RWPE1 (cell line): ENCODE data around the gene IRX4.

Experiments used
- CTCF ChIA-PET: fragments of 350-600 bp; sonication (Branson Sonifier 250); formaldehyde crosslinking; extraction: SDS; loops from one replicate; lab custom pipeline; 2021; lab: Yijun Ruan, JAX
- POLR2A ChIA-PET: fragments of 400-600 bp; formaldehyde crosslinking; extraction: SDS; loops from one replicate; lab custom pipeline; 2020; ENCODE audit warnings: antibody characterized with exemption; ENCODE audit not compliant: low non-redundant PET; lab: Yijun Ruan, JAX
- DNase-seq: peaks from one replicate; pipeline ENCODE4 v3.0.0; 2012; ENCODE audit warnings: low spot score
- H3K27ac ChIP-seq: fragments of 450-650 bp; 2 replicates; pipeline ENCODE4 v1.5.1; 2017
- TF ChIP-seq, protein P1 (sequence below): fragments of 450-650 bp; conservative IDR thresholded peaks from 2 replicates; pipeline ENCODE4 v1.5.1; 2017; ENCODE audit warnings: low read depth, mild to moderate bottlenecking

Gene IRX4

GRCh38 chr5:1919750-1920149 is 37.0 kb upstream of the IRX4 start:
- ChIA-PET POLR2A (no interaction called here), CTCF (interaction anchor here (0.6 to 0.7 kb wide), 2 partner anchors 19 to 54 kb away, joined by 3 read pairs; no protein-coding TSS in a partner anchor)
- no peak for DNase-seq
- TF ChIP-seq, protein P1, sequence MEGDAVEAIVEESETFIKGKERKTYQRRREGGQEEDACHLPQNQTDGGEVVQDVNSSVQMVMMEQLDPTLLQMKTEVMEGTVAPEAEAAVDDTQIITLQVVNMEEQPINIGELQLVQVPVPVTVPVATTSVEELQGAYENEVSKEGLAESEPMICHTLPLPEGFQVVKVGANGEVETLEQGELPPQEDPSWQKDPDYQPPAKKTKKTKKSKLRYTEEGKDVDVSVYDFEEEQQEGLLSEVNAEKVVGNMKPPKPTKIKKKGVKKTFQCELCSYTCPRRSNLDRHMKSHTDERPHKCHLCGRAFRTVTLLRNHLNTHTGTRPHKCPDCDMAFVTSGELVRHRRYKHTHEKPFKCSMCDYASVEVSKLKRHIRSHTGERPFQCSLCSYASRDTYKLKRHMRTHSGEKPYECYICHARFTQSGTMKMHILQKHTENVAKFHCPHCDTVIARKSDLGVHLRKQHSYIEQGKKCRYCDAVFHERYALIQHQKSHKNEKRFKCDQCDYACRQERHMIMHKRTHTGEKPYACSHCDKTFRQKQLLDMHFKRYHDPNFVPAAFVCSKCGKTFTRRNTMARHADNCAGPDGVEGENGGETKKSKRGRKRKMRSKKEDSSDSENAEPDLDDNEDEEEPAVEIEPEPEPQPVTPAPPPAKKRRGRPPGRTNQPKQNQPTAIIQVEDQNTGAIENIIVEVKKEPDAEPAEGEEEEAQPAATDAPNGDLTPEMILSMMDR, result no peak
- no peak overlapping the region for H3K27ac ChIP-seq

GRCh38 chr5:1919209-1919566 is 36.5 kb upstream of the IRX4 start:
- TF ChIP-seq, protein P1, result no peak
- CTCF ChIA-PET, result interaction anchor here (0.6 to 0.7 kb wide), 2 partner anchors 19 to 54 kb away, joined by 3 read pairs; no protein-coding TSS in a partner anchor
- POLR2A ChIA-PET, result no interaction called here
- DNase-seq, result no peak
- no peak overlapping the region for H3K27ac ChIP-seq

- TF ChIP-seq, protein P1, result no peak
- no peak for DNase-seq
- CTCF ChIA-PET, result no interaction called here
- no peak overlapping the region for H3K27ac ChIP-seq
- POLR2A ChIA-PET, result no interaction called here
These were observed 35.9 kb upstream of the IRX4 start for GRCh38 chr5:1918488-1919208.

- no peak overlapping the region for H3K27ac ChIP-seq
- POLR2A ChIA-PET, result no interaction called here
- TF ChIP-seq, protein P1, result no peak
- DNase-seq, result no peak
- CTCF ChIA-PET, result interaction anchor here (1.0 kb wide), 1 partner anchor 10 kb away, joined by 3 read pairs; no protein-coding TSS in a partner anchor
These were observed 35.2 kb upstream of the IRX4 start for GRCh38 chr5:1917830-1918487.

DNA sequence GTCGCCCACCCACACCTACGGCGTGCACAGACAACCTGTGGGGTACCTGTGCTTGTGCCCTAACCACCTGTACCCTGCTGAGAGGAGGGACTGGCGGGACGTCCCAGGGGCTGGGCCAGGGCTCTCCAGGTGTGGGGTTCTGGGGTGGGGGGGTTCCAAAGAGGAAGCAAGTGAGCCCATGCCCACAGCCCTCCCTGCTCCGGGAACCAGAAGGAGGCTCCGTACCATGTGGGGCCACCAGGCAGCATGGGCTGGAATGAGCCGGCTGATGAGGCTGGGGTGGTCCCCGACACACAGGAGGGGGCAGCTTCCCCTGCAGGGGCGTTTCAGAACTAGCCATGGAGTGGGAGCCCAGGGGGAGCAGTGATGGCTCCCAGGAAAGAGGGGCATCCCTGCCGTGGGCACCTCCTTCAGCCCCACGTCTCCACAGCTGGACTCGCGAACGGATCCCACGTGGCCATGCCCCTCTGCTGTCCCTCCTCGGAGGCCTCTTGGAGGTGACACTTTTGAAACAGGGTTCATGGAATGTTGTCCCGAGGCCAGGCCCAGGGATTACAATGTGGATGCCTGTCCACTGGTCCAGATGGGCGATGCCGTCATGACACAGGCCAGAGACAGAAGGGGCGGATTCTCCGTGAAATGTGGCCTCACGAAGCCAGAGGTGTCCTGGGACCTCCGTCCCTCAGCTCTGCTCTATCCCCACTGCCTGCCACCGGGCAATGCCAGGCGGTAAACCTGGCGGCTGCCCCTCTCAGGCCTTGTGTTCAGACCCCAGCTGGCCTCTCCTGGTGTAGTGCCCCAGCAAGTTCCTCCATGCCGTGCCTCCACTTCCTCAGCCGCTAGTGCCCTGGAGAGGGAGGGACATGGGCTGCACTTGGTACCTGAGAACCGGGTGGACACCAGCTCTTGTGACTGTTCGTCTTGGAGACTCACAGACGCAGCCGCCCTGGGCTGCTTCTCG is 33.6 kb upstream of the IRX4 start:
- no peak overlapping the region for H3K27ac ChIP-seq
- TF ChIP-seq, protein P1, result no peak
- ChIA-PET POLR2A (no interaction called here), CTCF (interaction anchor here (0.5 kb wide), 1 partner anchor 745 kb away, joined by 3 read pairs; no protein-coding TSS in a partner anchor)
- DNase-seq, result no peak

DNA sequence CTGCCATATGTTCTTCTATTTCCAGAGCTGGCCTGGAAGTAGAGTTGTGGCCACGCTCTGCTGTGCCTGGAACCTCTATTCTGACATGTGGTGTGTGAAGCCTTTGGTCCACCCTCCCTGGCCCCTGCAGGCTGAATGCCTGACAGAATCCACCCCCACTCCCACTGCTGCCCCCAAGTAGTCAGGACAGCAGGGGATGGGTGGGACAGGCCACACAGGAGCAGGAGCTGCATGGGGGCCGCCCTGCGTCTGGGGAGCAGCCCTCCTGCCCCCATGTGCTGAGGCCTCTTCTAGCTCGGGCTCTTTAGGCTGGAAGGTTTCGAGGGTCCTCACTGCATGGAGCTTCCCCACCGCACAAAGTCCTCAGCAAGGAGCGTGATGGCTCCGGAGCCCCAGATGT is 32.6 kb upstream of the IRX4 start:
- ChIA-PET CTCF (no interaction called here), POLR2A (no interaction called here)
- TF ChIP-seq, protein P1, result no peak
- no peak overlapping the region for H3K27ac ChIP-seq
- no peak for DNase-seq
